Endothelial cell of umbilical vein (primary cell): ENCODE data around the gene CD247. TPM values are rescaled to one million over a fixed set of nuclear protein-coding genes. Genes with fewer than 3 reads are reported as not detected.

ENCODE experiments used
- BruUV-seq: library from RNA; stranded (reverse); fragments of 400-500 nt; replicated peaks from 2 replicates; lab custom pipeline; 2021; lab: Mats Ljungman, UMichigan
- CTCF ChIA-PET: fragments of 300-600, 350-600 bp; sonication (Branson Sonifier 250); formaldehyde crosslinking; loops from one replicate; lab custom pipeline; 2021; ENCODE audit warnings: antibody characterized with exemption, inconsistent platforms; lab: Charles Lee
- POLR2A ChIA-PET: fragments of 300-600, 350-600 bp; sonication (Branson Sonifier 250); formaldehyde crosslinking; loops from one replicate; lab custom pipeline; 2021; ENCODE audit warnings: antibody characterized with exemption, inconsistent platforms; lab: Charles Lee
- DNase-seq: peaks from one replicate; pipeline ENCODE4 v3.0.0-alpha.2; 2011; ENCODE audit warnings: low read depth, low spot score
- FAIRE-seq: peaks from 2 replicates; lab custom pipeline; 2011; peaks lifted over from hg19 to GRCh38; lab: Jason Lieb, UNC
- H2AFZ ChIP-seq: 2 replicates; pipeline ENCODE4 v1.6.0; 2012; ENCODE audit warnings: low read depth, low read length, control low read depth, inconsistent platforms
- H3K27ac ChIP-seq: 2 replicates; pipeline ENCODE4 v1.5.1; 2011; ENCODE audit warnings: low read depth, mild to moderate bottlenecking, control low read depth, low read length, moderate library complexity; ENCODE audit not compliant: insufficient read depth
- H3K27me3 ChIP-seq, 2 experiments: 2 replicates each; pipeline versions ENCODE4 v1.6.0 to v1.6.1; 2011; ENCODE audit warnings: low read length in 2 of 2, mixed read lengths in 1 of 2; ENCODE audit not compliant: control insufficient read depth in 2 of 2, insufficient read depth in 2 of 2
- H3K36me3 ChIP-seq, 2 experiments: 2 replicates in 1 of 2; 3 replicates in 1 of 2; pipeline ENCODE4 v1.5.1; 2011; ENCODE audit warnings: low read length in 2 of 2, mild to moderate bottlenecking in 1 of 2, moderate library complexity in 1 of 2; ENCODE audit not compliant: control insufficient read depth in 2 of 2, insufficient read depth in 2 of 2; ENCODE audit errors: extremely low read depth in 1 of 2
- H3K4me1 ChIP-seq: 3 replicates; pipeline ENCODE4 v1.5.1; 2011; ENCODE audit warnings: mild to moderate bottlenecking, low read length; ENCODE audit not compliant: control insufficient read depth, insufficient read depth; ENCODE audit errors: extremely low read depth
- H3K4me2 ChIP-seq: 2 replicates; pipeline ENCODE4 v1.6.1; 2011; ENCODE audit warnings: low read length, control low read depth, mixed read lengths; ENCODE audit not compliant: insufficient read depth
- H3K4me3 ChIP-seq, 3 experiments: fragments of 200-600 bp in 1 of 3; sonication (generic), shearing (Covaris generic) in 1 of 3; replicated peaks in 1 of 3; 2 replicates each; pipeline ENCODE4 v1.5.1; 2011 to 2016; ENCODE audit warnings: control low read depth in 3 of 3, low read length in 3 of 3, mild to moderate bottlenecking in 2 of 3, inconsistent platforms in 1 of 3, low read depth in 1 of 3, moderate library complexity in 1 of 3; ENCODE audit not compliant: insufficient read depth in 1 of 3
- H3K79me2 ChIP-seq: 2 replicates; pipeline ENCODE4 v1.6.0; 2012; ENCODE audit warnings: low read length, inconsistent platforms; ENCODE audit not compliant: control insufficient read depth, insufficient read depth
- H3K9ac ChIP-seq: replicated peaks from 2 replicates; pipeline ENCODE3; 2011; ENCODE audit warnings: low read length, control low read depth; ENCODE audit not compliant: insufficient read depth; ENCODE audit errors: extremely low read depth
- H3K9me1 ChIP-seq: replicated peaks from 3 replicates; pipeline ENCODE4 v1.6.0; 2011; ENCODE audit warnings: mild to moderate bottlenecking, low read length; ENCODE audit not compliant: control insufficient read depth, insufficient read depth; ENCODE audit errors: extremely low read depth
- H3K9me3 ChIP-seq: replicated peaks from 2 replicates; pipeline ENCODE4 v1.5.1; 2012; ENCODE audit warnings: low read length, inconsistent platforms; ENCODE audit not compliant: control insufficient read depth, insufficient read depth
- H4K20me1 ChIP-seq: replicated peaks from 2 replicates; pipeline ENCODE3; 2011; ENCODE audit warnings: mild to moderate bottlenecking, low read length; ENCODE audit not compliant: control insufficient read depth, insufficient read depth; ENCODE audit errors: extremely low read depth
- EZH2 ChIP-seq: IDR thresholded peaks from 2 replicates; pipeline ENCODE4 v1.6.1; 2012; ENCODE audit warnings: borderline replicate concordance, low read depth, mild to moderate bottlenecking, moderate library complexity, low read length, inconsistent platforms; ENCODE audit not compliant: severe bottlenecking
- FOS ChIP-seq: IDR thresholded peaks from 2 replicates; pipeline ENCODE4 v1.6.1; 2011; ENCODE audit warnings: mild to moderate bottlenecking, low read length, moderate library complexity, borderline replicate concordance; ENCODE audit not compliant: insufficient read depth
- GATA2 ChIP-seq: IDR thresholded peaks from 2 replicates; pipeline ENCODE4 v1.7.0; 2011; ENCODE audit warnings: low read depth, mild to moderate bottlenecking, moderate library complexity, mixed read lengths, low read length; ENCODE audit not compliant: insufficient read length, insufficient read depth
- JUN ChIP-seq: IDR thresholded peaks from 2 replicates; pipeline ENCODE4 v1.6.1; 2011; ENCODE audit warnings: borderline replicate concordance, low read depth; ENCODE audit not compliant: insufficient read length, insufficient read depth
- MYC ChIP-seq: IDR thresholded peaks from one replicate; pipeline ENCODE4 v1.6.1; 2011; ENCODE audit warnings: mild to moderate bottlenecking, low read depth, low read length
- POLR2A ChIP-seq: IDR thresholded peaks from 2 replicates; pipeline ENCODE4 v1.6.1; 2012; ENCODE audit warnings: low read depth, mild to moderate bottlenecking, control low read depth, low read length
- POLR2AphosphoS5 ChIP-seq: IDR thresholded peaks from 2 replicates; pipeline ENCODE4 v1.6.1; 2012; ENCODE audit warnings: low read depth, mild to moderate bottlenecking, control low read depth, low read length, moderate library complexity; ENCODE audit not compliant: insufficient read depth
- dilution Hi-C: fragments of 300-500 bp; cut with MboI; formaldehyde crosslinking; loops from one replicate; pipeline ENCODE4 v1.15.0; 2019; ENCODE audit warnings: low sequenced_read_pairs; ENCODE audit not compliant: extremely low pct_ligation_motif_present
- intact Hi-C: fragments of 100-400 bp; cut with micrococcal nuclease; formaldehyde crosslinking; loops from one replicate; pipeline ENCODE4 v1.10.0; 2022
- polyA plus RNA-seq, 4 experiments: library from polyadenylated mRNA; depleted of rRNA in 3 of 4; stranded (reverse) in 3 of 4; unstranded in 1 of 4; fragments of >200 nt; gene quantifications; 2 replicates each; pipeline versions ENCODE4 v1.2.1 to v1.2.3, GENCODE V29; 2011 to 2012; ENCODE audit warnings: missing spikeins in 1 of 4
- total RNA-seq: library from RNA; stranded (reverse); gene quantifications from 2 replicates; pipeline ENCODE4 v1.2.3, GENCODE V29; 2021
- TF ChIP-seq, protein P1 (sequence below): IDR thresholded peaks from 2 replicates; pipeline ENCODE4 v1.6.1; 2011; ENCODE audit not compliant: insufficient read depth, insufficient read length
- TF ChIP-seq, protein P2 (sequence below), 2 donors: IDR thresholded peaks; 1 replicate in 1 of 2; 2 replicates in 1 of 2; pipeline ENCODE4 v1.5.1; 2011; ENCODE audit warnings: low read length in 2 of 2, mild to moderate bottlenecking in 2 of 2, moderate library complexity in 2 of 2, control low read depth in 1 of 2, inconsistent platforms in 1 of 2, low read depth in 1 of 2; ENCODE audit not compliant: insufficient read depth in 1 of 2; ENCODE audit errors: extremely low read depth in 1 of 2

Gene CD247
- total and polyA plus RNA-seq, 2 donors (not counting 3 experiments of a cell fraction or from before 2014, with no cell fraction given): not detected

DNA sequence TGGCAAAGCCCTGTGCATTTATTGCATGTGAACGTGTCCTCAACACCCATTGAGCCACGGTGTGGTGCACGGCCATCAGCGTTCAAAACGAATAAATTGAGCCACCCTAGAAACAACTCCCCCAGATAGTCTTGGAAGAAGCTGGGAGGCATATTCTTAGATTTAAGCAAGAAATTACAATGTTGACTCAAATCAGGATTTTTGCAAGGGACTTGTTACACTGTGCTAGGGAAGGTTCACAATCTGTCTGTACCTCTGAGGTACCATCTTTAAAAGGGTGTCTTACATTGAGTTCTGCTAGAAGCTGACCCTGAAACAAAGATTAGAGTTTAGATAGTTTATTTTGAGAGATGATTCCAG is 16.2 kb downstream of the CD247 start:
- Histone ChIP-seq H3K36me3 (no peaks in the 10 kb centered on the region), H3K9me3 (no peaks in the 10 kb centered on the region), H3K9me1 (no peaks in the 10 kb centered on the region), H3K4me2 (no peak overlapping the region), H3K27me3 (peaks cover 7 to 10% of the 10 kb centered on the region in 2 experiments), H2AFZ (no peak overlapping the region), H3K9ac (no peak overlapping the region), H3K4me1 (no peaks in the 10 kb centered on the region), H3K4me3 (no peak overlapping the region), H3K79me2 (no peaks in the 10 kb centered on the region), H4K20me1 (no peaks in the 10 kb centered on the region), H3K27ac (no peak overlapping the region)
- CTCF ChIA-PET: interaction anchor here (1.5 kb wide), 1 partner anchor 32 kb away, joined by 4 read pairs; no protein-coding TSS in a partner anchor
- intact Hi-C loops: no loop called here
- DNase-seq: no peak
- no TSS peak for BruUV-seq
- FAIRE-seq: no peak
- TF ChIP-seq, protein P1, sequence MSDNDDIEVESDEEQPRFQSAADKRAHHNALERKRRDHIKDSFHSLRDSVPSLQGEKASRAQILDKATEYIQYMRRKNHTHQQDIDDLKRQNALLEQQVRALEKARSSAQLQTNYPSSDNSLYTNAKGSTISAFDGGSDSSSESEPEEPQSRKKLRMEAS: no peak
- TF ChIP-seq MYC (no peak), JUN (no peak), POLR2A (no peak), EZH2 (no peak), FOS (no peak), POLR2AphosphoS5 (no peak), GATA2 (no peak)
- TF ChIP-seq, protein P2, sequence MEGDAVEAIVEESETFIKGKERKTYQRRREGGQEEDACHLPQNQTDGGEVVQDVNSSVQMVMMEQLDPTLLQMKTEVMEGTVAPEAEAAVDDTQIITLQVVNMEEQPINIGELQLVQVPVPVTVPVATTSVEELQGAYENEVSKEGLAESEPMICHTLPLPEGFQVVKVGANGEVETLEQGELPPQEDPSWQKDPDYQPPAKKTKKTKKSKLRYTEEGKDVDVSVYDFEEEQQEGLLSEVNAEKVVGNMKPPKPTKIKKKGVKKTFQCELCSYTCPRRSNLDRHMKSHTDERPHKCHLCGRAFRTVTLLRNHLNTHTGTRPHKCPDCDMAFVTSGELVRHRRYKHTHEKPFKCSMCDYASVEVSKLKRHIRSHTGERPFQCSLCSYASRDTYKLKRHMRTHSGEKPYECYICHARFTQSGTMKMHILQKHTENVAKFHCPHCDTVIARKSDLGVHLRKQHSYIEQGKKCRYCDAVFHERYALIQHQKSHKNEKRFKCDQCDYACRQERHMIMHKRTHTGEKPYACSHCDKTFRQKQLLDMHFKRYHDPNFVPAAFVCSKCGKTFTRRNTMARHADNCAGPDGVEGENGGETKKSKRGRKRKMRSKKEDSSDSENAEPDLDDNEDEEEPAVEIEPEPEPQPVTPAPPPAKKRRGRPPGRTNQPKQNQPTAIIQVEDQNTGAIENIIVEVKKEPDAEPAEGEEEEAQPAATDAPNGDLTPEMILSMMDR (IDR thresholded peaks at IDR 0.05; ENCODE audit: extremely low read depth in 1 of 2, insufficient read depth in 1 of 2, low read depth in 1 of 2, low read length in 2 of 2): no peak
- POLR2A ChIA-PET: no interaction called here
- dilution Hi-C loops: no loop called here
